GM23248 (cell line): ENCODE data around the gene DIP2A. TPM values are rescaled to one million over a fixed set of nuclear protein-coding genes. Genes with fewer than 3 reads are reported as not detected.

Source experiments
- DNase-seq: peaks from one replicate; pipeline ENCODE4 v3.0.0-alpha.2; 2015
- H2AFZ ChIP-seq: fragments of 200-600 bp; sonication (generic); 2 replicates; pipeline ENCODE4 v1.6.1; 2016; ENCODE audit warnings: antibody characterized with exemption
- H3F3A ChIP-seq: fragments of 200-600 bp; sonication (generic); 2 replicates; pipeline ENCODE4 v1.6.1; 2016; ENCODE audit warnings: mild to moderate bottlenecking, antibody characterized with exemption, mixed run types; ENCODE audit not compliant: insufficient read depth
- H3K27ac ChIP-seq: fragments of 200-600 bp; sonication (generic); 2 replicates; pipeline ENCODE4 v1.5.1; 2016; ENCODE audit warnings: mild to moderate bottlenecking
- H3K27me3 ChIP-seq: fragments of 200-600 bp; sonication (generic); replicated peaks from 2 replicates; pipeline ENCODE4 v1.6.1; 2016; ENCODE audit warnings: mild to moderate bottlenecking; ENCODE audit not compliant: insufficient read depth
- H3K36me3 ChIP-seq: fragments of 200-600 bp; sonication (generic); 2 replicates; pipeline ENCODE4 v1.6.1; 2016; ENCODE audit warnings: low read depth, mild to moderate bottlenecking
- H3K4me1 ChIP-seq: fragments of 200-600 bp; sonication (generic); 2 replicates; pipeline ENCODE4 v1.6.1; 2016; ENCODE audit warnings: mild to moderate bottlenecking; ENCODE audit not compliant: insufficient read depth
- H3K4me2 ChIP-seq: fragments of 200-600 bp; sonication (generic); one replicate; pipeline ENCODE4 v1.6.1; 2016; ENCODE audit warnings: mild to moderate bottlenecking; ENCODE audit not compliant: unreplicated experiment
- H3K4me3 ChIP-seq: fragments of 200-600 bp; sonication (generic); 2 replicates; pipeline ENCODE4 v1.5.1; 2016; ENCODE audit warnings: mild to moderate bottlenecking
- H3K79me2 ChIP-seq: fragments of 200-600 bp; sonication (generic); 2 replicates; pipeline ENCODE4 v1.6.1; 2016; ENCODE audit warnings: mild to moderate bottlenecking; ENCODE audit not compliant: insufficient read depth
- H3K9ac ChIP-seq: fragments of 200-600 bp; sonication (generic); 2 replicates; pipeline ENCODE4 v1.6.1; 2016; ENCODE audit warnings: mild to moderate bottlenecking
- H3K9me2 ChIP-seq: fragments of 200-600 bp; sonication (generic); 2 replicates; pipeline ENCODE4 v1.6.1; 2016; ENCODE audit warnings: mixed run types, mild to moderate bottlenecking, moderate library complexity; ENCODE audit not compliant: insufficient read depth
- H3K9me3 ChIP-seq: fragments of 200-600 bp; sonication (generic); one replicate; pipeline ENCODE4 v1.6.1; 2017; ENCODE audit warnings: low read depth
- H4K20me1 ChIP-seq: fragments of 200-600 bp; sonication (generic); 2 replicates; pipeline ENCODE4 v1.6.0; 2016; ENCODE audit not compliant: insufficient read depth
- EZH2 ChIP-seq: fragments of 200-600 bp; sonication (generic); IDR thresholded peaks from 2 replicates; pipeline ENCODE4 v1.6.1; 2018; ENCODE audit warnings: antibody characterized with exemption, mild to moderate bottlenecking; ENCODE audit not compliant: insufficient read depth, poor library complexity, severe bottlenecking
- EZH2phosphoT487 ChIP-seq: fragments of 200-600 bp; sonication (generic); IDR thresholded peaks from 2 replicates; pipeline ENCODE4 v1.6.1; 2018; ENCODE audit warnings: antibody characterized with exemption, moderate library complexity, mild to moderate bottlenecking, low read depth; ENCODE audit not compliant: insufficient read depth
- WGBS, 2 experiments: methylation state at CpG; one replicate each; pipeline ENCODE4 v1.1.6; 2015 to 2017; ENCODE audit warnings: low lambda C conversion rate in 2 of 2, low coverage in 1 of 2; ENCODE audit errors: missing lambda C conversion rate in 2 of 2; 5-methylcytosine and 5-hydroxymethylcytosine counted together
- in situ Hi-C: fragments of 300-500 bp; cut with MboI; formaldehyde crosslinking; loops from 2 replicates; pipeline ENCODE4 v1.15.0; 2020
- polyA plus RNA-seq: library from polyadenylated mRNA; unstranded; fragments of >200 nt; fragmentation: Nextera tagmentation; extraction: Ambion mirVana; gene quantifications from 2 replicates; pipeline ENCODE4 v1.2.1, GENCODE V29; 2016
- total RNA-seq: library from RNA; depleted of rRNA; stranded (reverse); fragments of >200 nt; shearing (Covaris generic); gene quantifications from 2 replicates; pipeline ENCODE4 v1.2.3, GENCODE V29; 2014

DIP2A gene
- total and polyA plus RNA-seq, 2 experiments from 2014 or later: 12.5 to 13.1 TPM

DNA sequence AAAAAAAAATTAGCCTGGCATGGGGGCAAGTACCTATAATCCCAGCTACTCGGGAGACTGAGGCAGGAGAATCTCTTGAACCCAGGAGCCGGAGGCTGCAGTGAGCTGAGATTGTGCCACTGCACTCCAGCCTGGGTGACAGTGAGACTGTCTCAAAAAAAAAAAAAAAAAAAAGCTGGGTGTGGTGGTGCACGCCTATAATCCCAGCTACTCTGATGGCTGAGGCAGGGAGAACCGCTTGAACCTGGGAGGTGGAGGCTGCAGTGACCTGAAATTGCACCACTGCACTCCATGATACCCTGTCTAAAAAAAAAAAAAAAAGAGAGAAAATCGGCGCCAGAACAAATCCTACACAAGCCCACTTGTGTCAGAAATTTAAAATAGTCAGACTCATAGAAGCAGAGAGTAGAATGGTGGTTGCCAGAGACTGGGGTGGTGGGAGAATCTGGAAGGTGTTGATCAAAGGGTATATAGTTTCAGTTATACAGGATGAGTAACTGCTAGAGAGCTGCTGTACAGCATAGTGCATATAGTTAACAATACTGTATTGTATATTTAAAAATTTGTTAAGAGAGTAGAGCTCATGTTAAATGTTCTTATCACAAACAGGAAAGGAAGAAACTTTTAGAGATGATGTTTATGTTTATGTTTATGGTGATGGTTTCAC lies 9.6 kb downstream of the DIP2A start:
- H3K4me3 ChIP-seq: no peak overlapping the region
- no peaks in the 10 kb centered on the region for H3K9me3 ChIP-seq
- peaks cover 98% of the 10 kb centered on the region for H3K79me2 ChIP-seq
- in situ Hi-C loops: no loop called here
- no peak overlapping the region for H3K27ac ChIP-seq
- no peaks in the 10 kb centered on the region for H3F3A ChIP-seq
- H3K4me1 ChIP-seq: no peaks in the 10 kb centered on the region
- no peaks in the 10 kb centered on the region for H3K9me2 ChIP-seq
- no peaks in the 10 kb centered on the region for H3K27me3 ChIP-seq
- no peaks in the 10 kb centered on the region for H3K36me3 ChIP-seq
- no peak overlapping the region for H3K4me2 ChIP-seq
- 88 to 94% methylated on average over 5 to 6 of the region's 6 CpGs for WGBS, 2 experiments
- no peak overlapping the region for H2AFZ ChIP-seq
- no peak for DNase-seq
- no peaks in the 10 kb centered on the region for H4K20me1 ChIP-seq
- TF ChIP-seq EZH2: no peak
- TF ChIP-seq EZH2phosphoT487: no peak
- no peak overlapping the region for H3K9ac ChIP-seq

DNA sequence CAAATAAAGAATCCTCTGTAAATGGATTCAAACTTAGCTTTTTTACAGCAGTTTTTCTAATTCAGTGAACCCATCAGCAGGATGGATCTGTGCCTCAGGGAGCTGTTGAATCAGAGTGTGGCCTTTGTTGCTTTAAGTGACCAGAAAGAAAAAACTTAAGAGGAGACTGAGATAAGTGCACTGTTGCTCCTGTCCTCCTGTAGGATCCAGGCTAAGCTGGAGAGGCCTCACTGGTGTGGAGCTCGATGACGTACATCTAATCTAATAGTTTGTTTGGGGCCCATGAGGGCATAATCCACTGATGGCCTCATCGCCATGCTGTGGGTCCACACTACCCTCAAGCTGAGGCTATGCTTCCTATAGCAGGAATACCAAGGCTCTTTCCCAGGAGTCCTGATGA lies 10.6 kb downstream of the DIP2A start:
- in situ Hi-C loops: no loop called here
- Histone ChIP-seq H3K9ac (no peak overlapping the region), H2AFZ (no peak overlapping the region), H3F3A (peaks cover 7% of the 10 kb centered on the region; the same call in 1 of the 2 replicates), H3K4me2 (no peak overlapping the region), H3K27me3 (no peaks in the 10 kb centered on the region), H3K9me2 (no peaks in the 10 kb centered on the region), H4K20me1 (no peaks in the 10 kb centered on the region), H3K9me3 (no peaks in the 10 kb centered on the region), H3K4me3 (no peak overlapping the region), H3K79me2 (peaks cover 98% of the 10 kb centered on the region), H3K27ac (no peak overlapping the region), H3K4me1 (no peaks in the 10 kb centered on the region), H3K36me3 (no peaks in the 10 kb centered on the region)
- TF ChIP-seq EZH2phosphoT487 (no peak), EZH2 (no peak)
- WGBS, 2 experiments: 100% methylated on average over 3 of the region's 3 CpGs
- DNase-seq: no peak

DNA sequence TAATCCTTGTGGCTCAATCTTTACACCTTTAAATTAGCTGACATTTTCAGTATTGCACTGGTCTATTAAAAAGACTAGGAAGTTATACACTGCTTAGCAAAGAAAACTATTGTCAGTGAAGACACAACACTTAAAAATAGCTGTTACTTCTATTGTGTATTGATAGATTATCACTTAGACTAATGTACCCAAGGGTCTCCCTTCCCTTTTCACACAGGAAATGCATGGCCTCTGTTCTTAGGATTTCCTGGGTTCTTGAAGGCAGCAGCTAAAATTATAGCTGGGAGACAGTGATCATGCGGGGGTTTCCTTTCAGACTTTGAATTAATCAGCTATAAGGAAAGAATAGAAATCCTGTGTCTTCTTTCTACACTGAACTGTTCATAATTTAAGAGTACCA lies 12.8 kb downstream of the DIP2A start:
- in situ Hi-C loops: no loop called here
- Histone ChIP-seq H3F3A (peaks cover 17% of the 10 kb centered on the region; the same call in 1 of the 2 replicates), H3K9me3 (no peaks in the 10 kb centered on the region), H3K9me2 (no peaks in the 10 kb centered on the region), H3K36me3 (no peaks in the 10 kb centered on the region), H3K4me1 (peaks cover 11% of the 10 kb centered on the region; the same call in 1 of the 2 replicates), H3K4me3 (no peak overlapping the region), H4K20me1 (no peaks in the 10 kb centered on the region), H3K27ac (no peak overlapping the region), H2AFZ (no peak overlapping the region), H3K79me2 (peaks cover 98% of the 10 kb centered on the region), H3K4me2 (no peak overlapping the region), H3K9ac (no peak overlapping the region), H3K27me3 (no peaks in the 10 kb centered on the region)
- WGBS, 2 experiments: 100% methylated on average over 1 of the region's 1 CpG
- TF ChIP-seq EZH2 (no peak), EZH2phosphoT487 (no peak)
- DNase-seq: no peak

DNA sequence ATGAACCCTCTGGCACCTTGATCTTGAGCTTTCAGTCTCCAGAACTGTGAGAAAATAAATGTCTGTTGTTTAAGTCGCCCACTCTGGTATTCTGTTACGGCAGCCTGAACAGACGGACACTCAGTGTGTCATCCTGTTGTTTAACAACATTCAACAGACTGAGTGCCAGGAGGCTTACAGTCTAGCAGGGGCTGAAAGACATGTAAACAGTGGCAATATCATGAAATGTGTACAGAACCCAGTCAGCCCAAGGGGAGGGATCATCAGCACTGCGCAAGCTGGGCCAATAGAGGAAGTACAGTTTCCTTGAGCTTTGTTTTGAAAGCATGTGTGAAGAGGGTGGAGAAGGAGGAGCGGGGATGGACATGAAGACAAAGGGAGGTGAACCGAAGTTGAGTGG lies 13.6 kb downstream of the DIP2A start:
- H3K4me3 ChIP-seq: no peak overlapping the region
- no peaks in the 10 kb centered on the region for H3K27me3 ChIP-seq
- H3K9me3 ChIP-seq: no peaks in the 10 kb centered on the region
- in situ Hi-C loops: no loop called here
- H2AFZ ChIP-seq: no peak overlapping the region
- WGBS, 2 experiments: 94 to 97% methylated on average over 6 of the region's 6 CpGs
- H3K9me2 ChIP-seq: no peaks in the 10 kb centered on the region
- H3F3A ChIP-seq: peaks cover 17% of the 10 kb centered on the region; the same call in 1 of the 2 replicates
- H3K79me2 ChIP-seq: peaks cover 99% of the 10 kb centered on the region
- H3K36me3 ChIP-seq: no peaks in the 10 kb centered on the region
- no peak overlapping the region for H3K4me2 ChIP-seq
- DNase-seq: no peak
- peaks cover 11% of the 10 kb centered on the region; the same call in 1 of the 2 replicates for H3K4me1 ChIP-seq
- H3K27ac ChIP-seq: no peak overlapping the region
- H3K9ac ChIP-seq: no peak overlapping the region
- TF ChIP-seq EZH2 (no peak), EZH2phosphoT487 (no peak)
- H4K20me1 ChIP-seq: no peaks in the 10 kb centered on the region

GRCh38 chr21:46474382-46474781 lies 15.7 kb downstream of the DIP2A start:
- H3K79me2 ChIP-seq: peaks cover 91% of the 10 kb centered on the region
- H3K27ac ChIP-seq: no peak overlapping the region
- peaks cover 25% of the 10 kb centered on the region for H3K4me1 ChIP-seq
- no peaks in the 10 kb centered on the region for H3K9me3 ChIP-seq
- H3F3A ChIP-seq: peaks cover 29% of the 10 kb centered on the region
- no peaks in the 10 kb centered on the region for H4K20me1 ChIP-seq
- H3K4me3 ChIP-seq: no peak overlapping the region
- no peak overlapping the region for H3K9ac ChIP-seq
- 89 to 94% methylated on average over 2 of the region's 2 CpGs for WGBS, 2 experiments
- H3K9me2 ChIP-seq: no peaks in the 10 kb centered on the region
- TF ChIP-seq EZH2: no peak
- no peak for TF ChIP-seq EZH2phosphoT487
- H2AFZ ChIP-seq: no peak overlapping the region
- H3K36me3 ChIP-seq: no peaks in the 10 kb centered on the region
- no peak overlapping the region for H3K4me2 ChIP-seq
- peak; percentile 23 for DNase-seq
- H3K27me3 ChIP-seq: no peaks in the 10 kb centered on the region
- in situ Hi-C loops: no loop called here
